Activated CD4-positive, CD25-positive, alpha-beta regulatory T cell treated with anti-CD3 and anti-CD28 coated beads, Interleukin-2, amount 50 U/mL, for 16 hours (primary cell): Measurements from ENCODE around the gene NR5A2.

Experiments used
- DNase-seq: peaks from one replicate; pipeline ENCODE4 v3.0.0-alpha.2; 2020; ENCODE audit warnings: low read depth, low spot score

The NR5A2 gene

GRCh38 chr1:200027264-200027823, at the start of gene NR5A2:
Gene NR5A2, plus strand, starts transcription at chr1:200027710. Its CDS starts 138 bp downstream, at chr1:200027848.
- DNase-seq: no peak

- DNase-seq: no peak
Measured at GRCh38 chr1:199978408-199978940, 49.0 kb upstream of the NR5A2 start.

GRCh38 chr1:199979071-199979470, 48.4 kb upstream of the NR5A2 start:
- DNase-seq: no peak

GRCh38 chr1:199981584-199981983, 45.9 kb upstream of the NR5A2 start:
- no peak for DNase-seq

GRCh38 chr1:199982606-199983005, 44.9 kb upstream of the NR5A2 start:
- DNase-seq: no peak

- DNase-seq: no peak
Measured at GRCh38 chr1:199983531-199983930, 44.0 kb upstream of the NR5A2 start.

GRCh38 chr1:199995096-199995685, 32.3 kb upstream of the NR5A2 start:
- DNase-seq: no peak

- no peak for DNase-seq
Measured at GRCh38 chr1:200005165-200005564, 22.3 kb upstream of the NR5A2 start.

GRCh38 chr1:200006711-200007110, 20.8 kb upstream of the NR5A2 start:
- DNase-seq: no peak

GRCh38 chr1:200015811-200016210, 11.7 kb upstream of the NR5A2 start:
- no peak for DNase-seq

GRCh38 chr1:200021577-200022238, 5.8 kb upstream of the NR5A2 start:
- DNase-seq: no peak

GRCh38 chr1:200022239-200022804, 5.2 kb upstream of the NR5A2 start:
- DNase-seq: no peak

- DNase-seq: no peak
Measured at GRCh38 chr1:200028586-200029034, 1.1 kb downstream of the NR5A2 start.

GRCh38 chr1:200029035-200029821, 1.7 kb downstream of the NR5A2 start:
- no peak for DNase-seq

GRCh38 chr1:200029822-200030152, 2.3 kb downstream of the NR5A2 start:
- no peak for DNase-seq

GRCh38 chr1:200030791-200031190, 3.3 kb downstream of the NR5A2 start:
- DNase-seq: no peak

- DNase-seq: no peak
Measured at GRCh38 chr1:200033511-200034261, 6.2 kb downstream of the NR5A2 start.

- DNase-seq: no peak
Measured at GRCh38 chr1:200034262-200034557, 6.7 kb downstream of the NR5A2 start.

- no peak for DNase-seq
Measured at GRCh38 chr1:200034761-200035396, 7.4 kb downstream of the NR5A2 start.

GRCh38 chr1:200035397-200035955, 8.0 kb downstream of the NR5A2 start:
- no peak for DNase-seq
